HG02642 (cell line): ENCODE measurements around the gene TCF3.

ENCODE experiments used
- ATAC-seq: cut with Tn5 transposase; IDR thresholded peaks from one replicate; pipeline ENCODE4 v1.9.1; 2021; ENCODE audit warnings: mild to moderate bottlenecking; ENCODE audit not compliant: unreplicated experiment, poor library complexity

The TCF3 gene

GRCh38 chr19:1592024-1592754, 60.2 kb downstream of the TCF3 start:
- peak; percentile 76 for ATAC-seq

GRCh38 chr19:1591421-1592023, 60.9 kb downstream of the TCF3 start:
- no peak for ATAC-seq

GRCh38 chr19:1590641-1591397, 61.6 kb downstream of the TCF3 start:
- no peak for ATAC-seq

- ATAC-seq, result no peak
Measured at GRCh38 chr19:1587872-1588271, 64.5 kb downstream of the TCF3 start.

GRCh38 chr19:1585243-1585580, 67.2 kb downstream of the TCF3 start:
- no peak for ATAC-seq

GRCh38 chr19:1584500-1585242, 67.7 kb downstream of the TCF3 start:
- no peak for ATAC-seq

GRCh38 chr19:1582201-1582600, 70.2 kb downstream of the TCF3 start:
- no peak for ATAC-seq

- ATAC-seq, result no peak
Measured at GRCh38 chr19:1580957-1581356, 71.5 kb downstream of the TCF3 start.

GRCh38 chr19:1580382-1580781, 72.0 kb downstream of the TCF3 start:
- ATAC-seq, result no peak

- no peak for ATAC-seq
Measured at GRCh38 chr19:1579222-1579621, 73.2 kb downstream of the TCF3 start.

- no peak for ATAC-seq
Measured at GRCh38 chr19:1577929-1578618, 74.3 kb downstream of the TCF3 start.

GRCh38 chr19:1577090-1577928, 75.1 kb downstream of the TCF3 start:
- no peak for ATAC-seq

- ATAC-seq, result no peak
Measured at GRCh38 chr19:1576242-1577089, 75.9 kb downstream of the TCF3 start.

- no peak for ATAC-seq
Measured at GRCh38 chr19:1575323-1576241, 76.8 kb downstream of the TCF3 start.

- no peak for ATAC-seq
Measured at GRCh38 chr19:1574354-1575136, 77.9 kb downstream of the TCF3 start.

GRCh38 chr19:1572795-1573194, 79.6 kb downstream of the TCF3 start:
- ATAC-seq, result no peak

- ATAC-seq, result no peak
Measured at GRCh38 chr19:1571358-1571757, 81.1 kb downstream of the TCF3 start.
